GM12864 (cell line): ENCODE data around the gene NCLN.
"Not testable (repeated sequence)": the region's sequence is repeated elsewhere in the genome, so short reads cannot be mapped to it uniquely, and the experiment has no call there.

Experiments
- DNase-seq: peaks from one replicate; pipeline ENCODE4 v3.0.0-alpha.2; 2011; ENCODE audit warnings: low read depth
- H3K4me3 ChIP-seq: 2 replicates; pipeline ENCODE4 v1.5.1; 2011; ENCODE audit warnings: mild to moderate bottlenecking, low read depth, low read length, control low read depth
- CTCF ChIP-seq: IDR thresholded peaks from 2 replicates; pipeline ENCODE4 v1.5.1; 2011; ENCODE audit warnings: low read depth, mild to moderate bottlenecking, moderate library complexity, low read length, control low read depth, inconsistent platforms; ENCODE audit errors: missing control alignments

Gene NCLN

GRCh38 chr19:3189702-3190469 is 4.2 kb downstream of the NCLN start:
- TF ChIP-seq CTCF, result no peak
- no peak for DNase-seq

GRCh38 chr19:3190470-3190770 is 4.7 kb downstream of the NCLN start:
- no peak overlapping the region for H3K4me3 ChIP-seq

More at GRCh38 chr19:3189702-3190469, 4.2 kb downstream of the NCLN start:
- H3K4me3 ChIP-seq, result no peak overlapping the region

GRCh38 chr19:3190921-3191805 is 5.4 kb downstream of the NCLN start:
- no peak for DNase-seq
- TF ChIP-seq CTCF, result no peak
- no peak overlapping the region for H3K4me3 ChIP-seq

More at GRCh38 chr19:3190470-3190770, 4.7 kb downstream of the NCLN start:
- no peak for TF ChIP-seq CTCF
- no peak for DNase-seq

GRCh38 chr19:3191806-3192104 is 6.0 kb downstream of the NCLN start:
- not testable (repeated sequence) for H3K4me3 ChIP-seq, DNase-seq

- no peak for TF ChIP-seq CTCF
- no peak overlapping the region for H3K4me3 ChIP-seq
- no peak for DNase-seq
These were observed 6.5 kb downstream of the NCLN start for GRCh38 chr19:3192228-3192635.

- no peak for TF ChIP-seq CTCF
- DNase-seq, result no peak
- no peak overlapping the region for H3K4me3 ChIP-seq
These were observed 7.0 kb downstream of the NCLN start for GRCh38 chr19:3192684-3193083.

- no peak for DNase-seq
- no peak overlapping the region for H3K4me3 ChIP-seq
- TF ChIP-seq CTCF, result no peak
These were observed 7.8 kb downstream of the NCLN start for GRCh38 chr19:3193256-3194105.
